Activated T-helper 17 cell treated with anti-CD3 and anti-CD28 coated beads, Interleukin-2, amount 50 U/mL, for 72 hours (primary cell): Measurements from ENCODE around the gene GABARAPL2. TPM values are rescaled to one million over a fixed set of nuclear protein-coding genes. Genes with fewer than 3 reads are reported as not detected.
A peak's percentile ranks its signal among the peaks of the same experiment; 100 is the strongest.
"Not testable (repeated sequence)": the region's sequence is repeated elsewhere in the genome, so short reads cannot be mapped to it uniquely, and the experiment has no call there.

Source experiments
- ATAC-seq: fragments of 150-1000 bp; cut with Tn5 transposase; replicated peaks from 2 replicates; pipeline ENCODE4 v1.10.0; 2021; ENCODE audit warnings: mild to moderate bottlenecking, moderate library complexity
- H3K27ac Mint-ChIP-seq: one replicate; pipeline ENCODE4 v1.8.0; 2022; ENCODE audit warnings: mixed read lengths
- H3K27me3 Mint-ChIP-seq: one replicate; pipeline ENCODE4 v1.8.0; 2022; ENCODE audit warnings: mixed read lengths
- H3K36me3 Mint-ChIP-seq: one replicate; pipeline ENCODE4 v1.8.0; 2022; ENCODE audit warnings: low read depth, mild to moderate bottlenecking, mixed read lengths
- H3K4me1 Mint-ChIP-seq: one replicate; pipeline ENCODE4 v1.8.0; 2022; ENCODE audit warnings: mixed read lengths
- H3K4me3 Mint-ChIP-seq: one replicate; pipeline ENCODE4 v1.8.0; 2022; ENCODE audit warnings: mild to moderate bottlenecking, mixed read lengths
- H3K9me3 Mint-ChIP-seq: one replicate; pipeline ENCODE4 v1.8.0; 2022; ENCODE audit warnings: mixed read lengths
- total RNA-seq, 2 donors: library from RNA; stranded (reverse); gene quantifications; one replicate each; pipeline ENCODE4 v1.2.3, GENCODE V29; 2022

GABARAPL2 gene
- total RNA-seq, 2 donors from 2014 or later = 67.3 to 69.4 TPM

DNA sequence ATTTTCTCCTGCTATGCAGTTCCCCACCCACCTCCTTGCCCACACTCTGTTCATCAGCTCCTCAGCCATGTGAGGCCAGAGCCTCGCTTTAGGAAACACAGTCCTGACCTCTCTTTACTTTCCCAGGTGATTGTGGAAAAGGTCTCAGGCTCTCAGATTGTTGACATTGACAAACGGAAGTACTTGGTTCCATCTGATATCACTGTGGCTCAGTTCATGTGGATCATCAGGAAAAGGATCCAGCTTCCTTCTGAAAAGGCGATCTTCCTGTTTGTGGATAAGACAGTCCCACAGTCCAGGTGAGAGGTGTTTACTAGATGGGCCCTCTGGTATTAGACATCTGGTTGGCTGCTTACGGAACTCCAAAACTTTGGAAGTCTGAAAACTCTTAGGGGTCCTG, 1.7 kb downstream of the GABARAPL2 start:
- Mint-ChIP-seq H3K4me1 (peaks cover 11% of the 10 kb centered on the region), H3K36me3 (peaks cover 54% of the 10 kb centered on the region), H3K27ac (peak overlapping the region; percentile 59), H3K27me3 (peaks cover 9% of the 10 kb centered on the region), H3K4me3 (peak overlapping the region; percentile 85), H3K9me3 (no peaks in the 10 kb centered on the region)
- no peak for ATAC-seq

DNA sequence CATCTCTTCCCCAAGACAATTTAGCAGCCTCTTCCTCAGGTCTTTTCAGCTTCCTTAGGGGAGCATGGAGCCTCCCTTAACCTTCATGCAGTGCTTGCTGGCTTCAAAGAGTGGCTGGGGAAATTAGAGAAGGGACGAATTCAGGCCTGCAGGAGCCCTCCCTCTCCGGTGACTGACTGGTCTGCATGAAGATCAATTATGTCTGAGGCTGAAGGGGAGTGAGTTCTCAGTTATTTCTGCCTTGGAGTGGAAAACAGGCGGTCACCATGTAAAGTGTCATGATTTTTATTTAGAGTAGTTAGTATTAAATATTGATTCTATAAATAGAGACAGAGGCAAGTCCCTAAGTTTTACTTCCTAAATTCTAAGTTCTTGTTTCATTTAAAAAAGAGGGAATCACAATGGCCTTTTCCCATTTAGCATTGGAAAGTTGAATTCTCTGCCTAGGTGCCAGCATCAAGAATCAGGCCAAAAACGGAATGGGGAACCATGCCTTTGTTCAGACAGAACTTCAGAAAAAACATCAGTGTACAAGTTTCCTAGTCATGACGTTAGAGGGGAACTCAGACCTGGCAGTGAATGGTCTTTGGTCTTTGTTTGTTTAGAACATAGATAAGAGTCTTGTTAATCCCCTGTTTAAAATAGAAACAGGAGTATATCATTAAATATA, 4.4 kb downstream of the GABARAPL2 start:
- H3K27me3 Mint-ChIP-seq = no peaks in the 10 kb centered on the region
- peaks cover 21% of the 10 kb centered on the region for H3K4me1 Mint-ChIP-seq
- H3K36me3 Mint-ChIP-seq = peaks cover 76% of the 10 kb centered on the region
- H3K27ac Mint-ChIP-seq = peak overlapping the region; percentile 36
- no peak overlapping the region for H3K4me3 Mint-ChIP-seq
- H3K9me3 Mint-ChIP-seq = no peaks in the 10 kb centered on the region
- no peak for ATAC-seq

DNA sequence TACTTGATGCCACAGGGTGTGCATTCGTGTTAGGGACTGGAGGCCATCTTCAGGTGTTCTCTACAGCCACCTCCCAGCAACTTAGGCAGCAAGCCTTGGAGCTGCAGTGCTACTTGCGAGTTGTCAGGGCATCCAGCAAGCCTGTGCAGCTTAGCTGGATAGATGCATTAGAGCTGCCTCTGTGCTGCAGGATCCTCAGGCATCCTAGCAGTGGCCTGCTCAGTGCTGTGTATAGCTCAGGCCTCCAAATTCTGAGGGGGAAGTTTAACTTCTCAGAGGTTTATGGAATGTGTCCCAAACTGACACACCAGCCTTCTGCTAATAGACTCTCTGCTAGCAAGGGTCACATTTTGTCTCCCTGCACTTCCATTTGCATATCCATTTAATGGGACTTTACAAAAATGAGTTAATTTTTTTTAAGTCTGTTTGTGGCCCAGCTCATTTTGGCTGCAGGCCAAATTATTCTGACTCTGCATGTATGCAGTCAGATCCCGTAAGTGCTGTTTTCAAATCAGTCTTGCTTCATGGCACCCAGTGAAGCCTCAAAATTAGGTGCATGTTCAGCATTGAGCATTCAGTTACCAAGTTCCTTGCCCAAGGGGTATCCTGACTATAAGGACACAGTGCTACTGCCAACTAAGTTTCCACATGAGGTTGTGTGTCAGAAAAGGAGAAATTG, 6.8 kb downstream of the GABARAPL2 start:
- Mint-ChIP-seq H3K9me3 (no peaks in the 10 kb centered on the region), H3K4me3 (no peak overlapping the region), H3K27ac (no peak overlapping the region), H3K4me1 (peaks cover 15% of the 10 kb centered on the region), H3K27me3 (no peaks in the 10 kb centered on the region), H3K36me3 (peaks cover 94% of the 10 kb centered on the region)
- ATAC-seq = no peak

DNA sequence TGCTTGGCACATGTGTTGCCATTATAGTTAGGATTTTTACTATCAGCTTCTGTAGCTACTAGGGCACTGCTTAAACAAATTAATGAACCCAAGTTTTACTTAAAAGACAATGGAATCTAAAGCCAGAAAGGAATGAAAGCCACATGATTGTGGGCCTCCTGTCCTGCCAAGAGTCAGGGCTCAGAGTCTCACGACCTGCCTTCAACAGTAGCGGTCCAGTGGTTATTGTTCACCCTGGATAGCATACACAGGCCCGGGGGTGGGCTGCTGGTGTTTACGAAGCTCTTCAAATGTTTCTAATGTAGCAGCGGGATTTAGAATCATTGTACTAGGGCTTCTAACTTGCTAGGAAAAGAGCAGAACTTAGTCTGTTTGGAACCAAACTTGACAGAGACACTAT, 7.8 kb downstream of the GABARAPL2 start:
- ATAC-seq = no peak

DNA sequence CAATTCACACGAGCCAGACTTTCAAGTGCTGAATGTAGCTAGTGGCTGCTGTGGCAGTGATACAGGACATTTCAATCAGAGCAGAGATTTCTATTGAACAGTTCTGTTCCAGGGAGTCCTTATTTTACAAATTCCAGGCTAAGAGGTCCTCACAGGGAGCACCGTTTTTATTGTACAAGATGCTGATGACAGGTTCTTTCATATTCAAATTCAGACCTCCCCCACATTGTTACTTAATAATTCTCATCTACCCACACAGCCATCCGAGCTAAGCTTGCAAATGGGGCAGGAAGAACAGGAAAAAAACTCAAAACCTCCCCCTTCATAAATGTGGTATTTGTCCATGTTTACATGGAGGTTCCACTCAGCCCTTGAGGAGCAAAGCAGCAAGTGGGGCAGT, 9.8 kb downstream of the GABARAPL2 start:
- peak overlapping the region; percentile 32 for H3K27ac Mint-ChIP-seq
- ATAC-seq = no peak
- no peaks in the 10 kb centered on the region for H3K27me3 Mint-ChIP-seq
- H3K4me1 Mint-ChIP-seq = peaks cover 15% of the 10 kb centered on the region
- peaks cover 96% of the 10 kb centered on the region for H3K36me3 Mint-ChIP-seq
- H3K9me3 Mint-ChIP-seq = no peaks in the 10 kb centered on the region
- no peak overlapping the region for H3K4me3 Mint-ChIP-seq

More for the DNA sequence above, 7.8 kb downstream of the GABARAPL2 start:
- Mint-ChIP-seq H3K9me3 (no peaks in the 10 kb centered on the region), H3K36me3 (peaks cover 94% of the 10 kb centered on the region), H3K27ac (peak overlapping the region; percentile 51), H3K4me1 (peaks cover 15% of the 10 kb centered on the region), H3K27me3 (no peaks in the 10 kb centered on the region), H3K4me3 (no peak overlapping the region)

DNA sequence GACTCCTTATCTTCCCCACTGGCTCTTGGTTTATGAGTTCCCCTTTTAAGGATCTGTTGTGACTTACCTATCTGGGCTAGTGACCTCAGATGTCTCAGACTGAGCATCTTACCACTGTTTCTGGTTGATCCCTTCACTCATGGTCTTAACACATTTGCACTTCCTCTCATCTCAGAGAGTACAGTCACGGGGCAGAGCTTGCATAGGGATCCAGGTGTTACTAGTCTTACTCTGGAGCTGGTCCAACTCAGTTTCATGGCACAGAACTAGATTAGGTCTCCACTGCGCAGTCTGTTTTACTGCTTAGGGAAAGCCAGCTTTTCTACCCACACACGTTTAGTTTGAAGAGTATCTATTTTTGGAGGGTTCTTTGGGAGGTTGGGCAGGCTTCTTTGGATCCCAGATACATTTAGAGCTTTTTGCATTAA, 10.2 kb downstream of the GABARAPL2 start:
- ATAC-seq = peak; percentile 42
- no peaks in the 10 kb centered on the region for H3K9me3 Mint-ChIP-seq
- no peaks in the 10 kb centered on the region for H3K27me3 Mint-ChIP-seq
- H3K4me3 Mint-ChIP-seq = no peak overlapping the region
- H3K36me3 Mint-ChIP-seq = peaks cover 95% of the 10 kb centered on the region
- H3K27ac Mint-ChIP-seq = peak overlapping the region; percentile 32
- H3K4me1 Mint-ChIP-seq = peaks cover 15% of the 10 kb centered on the region

DNA sequence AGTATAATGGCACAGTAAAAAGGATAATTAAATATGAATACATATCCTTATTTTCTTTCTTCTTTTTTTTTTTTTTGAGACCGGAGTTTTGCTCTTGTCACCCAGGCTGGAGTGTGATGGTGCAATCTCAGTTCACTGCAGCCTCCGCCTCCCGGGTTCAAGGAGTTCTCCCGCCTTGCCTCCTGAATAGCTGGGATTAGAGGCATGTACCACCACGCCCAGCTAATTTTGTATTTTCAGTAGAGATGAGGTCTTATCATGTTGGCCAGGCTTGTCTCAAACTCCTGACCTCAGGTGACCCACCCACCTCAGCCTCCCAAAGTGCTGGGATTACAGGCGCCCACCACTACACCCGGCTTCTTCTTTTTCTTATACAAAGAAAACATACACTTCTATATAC, 12.0 kb downstream of the GABARAPL2 start:
- no peak for ATAC-seq
- Mint-ChIP-seq H3K4me1 (peaks cover 14% of the 10 kb centered on the region), H3K27me3 (no peaks in the 10 kb centered on the region), H3K9me3 (no peaks in the 10 kb centered on the region), H3K36me3 (peaks cover 77% of the 10 kb centered on the region), H3K27ac (peak overlapping the region; percentile 9), H3K4me3 (no peak overlapping the region)

DNA sequence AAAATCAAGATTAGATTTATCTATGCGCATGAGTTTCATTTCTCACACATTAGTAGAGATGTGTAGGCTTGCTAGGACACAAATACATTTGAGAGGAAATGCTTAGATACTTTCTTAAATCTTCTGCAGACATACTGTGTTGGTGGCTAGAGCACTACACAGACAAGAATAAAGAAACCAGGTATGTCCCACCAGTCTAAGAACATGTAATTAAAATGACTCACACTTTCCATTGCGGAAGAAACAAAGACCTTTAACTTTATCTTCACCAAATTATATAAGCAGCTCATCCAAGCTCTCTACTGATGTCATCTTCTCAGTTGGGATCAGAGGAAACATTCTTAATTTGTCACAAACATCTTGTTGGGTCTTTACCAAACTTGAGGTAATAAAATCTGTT, 12.5 kb downstream of the GABARAPL2 start:
- Mint-ChIP-seq H3K4me1 (peaks cover 9% of the 10 kb centered on the region), H3K27me3 (no peaks in the 10 kb centered on the region), H3K27ac (peak overlapping the region; percentile 9), H3K36me3 (peaks cover 72% of the 10 kb centered on the region), H3K9me3 (no peaks in the 10 kb centered on the region), H3K4me3 (no peak overlapping the region)
- no peak for ATAC-seq

DNA sequence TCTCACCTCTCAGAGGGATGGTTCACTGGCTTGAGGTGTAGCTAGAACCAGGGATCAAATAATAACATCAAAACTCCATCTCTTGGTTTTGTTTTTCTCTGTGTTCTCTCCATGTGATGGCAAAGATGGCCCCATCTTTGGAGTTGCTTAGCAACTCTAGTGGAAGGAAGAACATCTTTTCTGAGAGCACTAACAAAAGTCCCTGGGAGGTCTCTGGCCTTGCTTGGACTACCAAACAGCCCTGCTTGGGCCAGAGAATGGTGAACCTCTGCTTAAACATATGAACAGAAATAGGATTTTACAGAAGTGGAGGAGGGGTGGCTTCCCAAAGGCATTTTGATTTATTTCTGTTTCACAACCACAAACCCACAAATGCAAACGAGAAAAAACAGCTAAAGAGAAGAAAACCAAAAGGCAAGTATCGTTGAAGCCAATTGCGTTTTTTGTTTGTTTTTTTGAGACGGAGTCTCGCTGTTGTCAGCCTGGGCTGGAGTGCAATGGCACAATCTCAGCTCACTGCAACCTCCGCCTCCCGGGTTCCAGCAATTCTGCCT, 13.2 kb downstream of the GABARAPL2 start:
- Mint-ChIP-seq H3K36me3 (peaks cover 66% of the 10 kb centered on the region), H3K27me3 (no peaks in the 10 kb centered on the region), H3K4me1 (peaks cover 8% of the 10 kb centered on the region), H3K27ac (peak overlapping the region; percentile 9), H3K4me3 (no peak overlapping the region), H3K9me3 (no peaks in the 10 kb centered on the region)
- no peak for ATAC-seq

DNA sequence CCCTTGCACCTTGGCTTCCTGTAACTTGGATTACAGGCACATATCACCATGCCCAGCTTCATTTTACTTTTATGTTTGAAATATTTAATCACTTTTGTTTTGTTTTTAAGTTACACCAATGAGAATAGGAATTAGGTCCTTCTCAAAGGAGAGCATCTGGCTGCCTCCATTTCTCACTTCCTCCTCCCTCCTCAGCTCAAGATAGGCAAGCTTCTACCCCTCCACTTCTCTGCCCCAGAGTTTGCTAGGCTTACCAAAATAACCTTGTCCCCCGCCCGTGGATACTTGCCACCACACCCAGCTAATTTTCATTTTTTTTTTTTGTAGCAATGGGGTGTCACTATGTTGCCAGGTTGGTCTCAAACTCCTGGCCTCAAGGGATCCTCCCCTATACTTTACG, 17.9 kb downstream of the GABARAPL2 start:
- Mint-ChIP-seq H3K27ac (peak overlapping the region; percentile 26), H3K9me3 (no peaks in the 10 kb centered on the region)

DNA sequence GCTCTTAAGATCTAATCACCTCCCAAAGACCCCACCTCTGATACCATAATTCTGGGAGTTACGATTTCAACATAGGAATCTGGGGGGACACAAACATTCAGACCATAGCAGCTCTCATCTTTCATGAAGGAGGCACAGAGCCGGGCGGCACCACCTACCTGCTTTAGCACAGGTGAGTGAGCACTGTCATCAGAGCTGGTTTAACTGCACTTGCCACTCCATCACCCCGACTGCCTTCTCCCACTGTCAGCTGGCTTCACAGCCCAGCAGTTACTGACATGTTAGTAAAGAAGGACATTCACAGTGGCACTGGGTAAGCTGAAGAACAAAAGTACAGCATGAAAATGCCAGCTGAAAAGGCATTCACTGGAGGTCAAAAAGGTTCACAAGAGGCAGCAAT, 22.5 kb downstream of the GABARAPL2 start:
- Mint-ChIP-seq H3K9me3 (no peaks in the 10 kb centered on the region), H3K4me3 (no peak overlapping the region), H3K27ac (peak overlapping the region; percentile 62), H3K4me1 (peaks cover 15% of the 10 kb centered on the region), H3K36me3 (peaks cover 7% of the 10 kb centered on the region), H3K27me3 (no peaks in the 10 kb centered on the region)
- ATAC-seq = no peak

More for the DNA sequence above, 17.9 kb downstream of the GABARAPL2 start:
- no peak for ATAC-seq
- Mint-ChIP-seq H3K4me3 (no peak overlapping the region), H3K4me1 (peaks cover 14% of the 10 kb centered on the region), H3K36me3 (peaks cover 28% of the 10 kb centered on the region), H3K27me3 (no peaks in the 10 kb centered on the region)

DNA sequence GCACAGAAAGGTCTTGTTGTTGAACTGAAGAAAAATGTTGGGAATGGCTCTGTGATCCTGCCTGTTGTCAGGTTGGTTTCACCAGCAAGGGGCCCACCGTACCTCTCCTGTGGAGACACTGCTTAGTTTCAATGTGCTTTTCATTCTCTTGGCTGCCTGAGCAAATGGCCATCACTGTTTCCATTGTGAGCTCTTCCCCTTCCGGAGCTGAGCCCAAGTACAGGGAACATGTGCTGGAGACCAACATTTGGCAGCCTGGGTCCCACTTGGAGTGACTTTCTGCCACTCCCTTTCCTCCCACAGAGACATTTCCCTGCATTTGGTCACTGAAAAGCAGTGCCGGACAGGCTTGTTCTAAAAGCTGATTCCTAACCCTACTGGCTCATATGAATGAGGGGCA, 23.1 kb downstream of the GABARAPL2 start:
- H3K4me3 Mint-ChIP-seq = no peak overlapping the region
- ATAC-seq = no peak

DNA sequence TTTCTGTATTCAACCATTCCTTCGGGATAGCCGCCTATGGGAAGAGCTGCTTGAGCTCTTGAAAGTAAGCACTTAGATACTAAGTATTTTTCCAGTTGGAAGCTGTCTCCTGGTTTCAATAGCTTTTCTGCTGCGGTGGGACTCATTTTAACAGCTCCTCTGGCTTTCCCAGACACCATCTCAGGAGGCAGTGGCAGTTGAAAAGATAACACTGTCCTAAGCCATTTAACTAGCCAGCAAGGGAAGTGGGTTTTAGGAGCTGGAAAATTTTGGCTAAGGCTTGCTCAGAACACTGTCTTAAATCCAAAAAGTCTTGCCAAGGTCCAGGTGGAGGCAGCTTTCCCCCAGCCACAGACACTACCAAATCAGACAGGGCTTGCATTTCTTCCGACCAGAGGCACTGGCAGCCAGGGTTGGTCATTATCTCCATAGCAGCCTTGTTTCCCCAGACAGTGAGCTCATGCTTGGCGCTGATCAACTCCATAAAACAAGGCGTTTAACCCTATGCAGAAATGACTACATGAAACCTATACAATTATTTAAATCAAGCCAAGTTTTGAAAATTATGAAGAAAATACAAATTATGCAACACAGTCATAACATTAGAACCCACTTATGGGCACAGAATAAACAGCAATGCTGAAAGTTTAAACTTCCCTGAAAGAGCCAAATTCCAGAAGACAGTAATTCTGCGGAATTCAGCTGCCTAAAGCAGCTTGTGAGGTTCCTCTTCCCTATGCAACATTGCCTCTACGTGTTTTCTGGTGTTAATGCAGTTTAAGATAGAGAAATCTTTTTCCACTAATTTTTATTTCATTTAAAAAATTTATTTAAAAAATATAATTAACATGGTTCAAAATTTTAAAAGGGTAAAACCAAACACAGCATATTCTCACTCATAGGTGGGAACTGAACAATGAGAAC, 25.0 kb downstream of the GABARAPL2 start:
- Mint-ChIP-seq H3K27ac (no peak overlapping the region), H3K4me1 (peaks cover 4% of the 10 kb centered on the region), H3K36me3 (peaks cover 21% of the 10 kb centered on the region), H3K9me3 (no peaks in the 10 kb centered on the region), H3K4me3 (no peak overlapping the region), H3K27me3 (no peaks in the 10 kb centered on the region)
- no peak for ATAC-seq

More for the DNA sequence above, 23.1 kb downstream of the GABARAPL2 start:
- peaks cover 16% of the 10 kb centered on the region for H3K4me1 Mint-ChIP-seq
- H3K27me3 Mint-ChIP-seq = no peaks in the 10 kb centered on the region
- H3K36me3 Mint-ChIP-seq = peaks cover 8% of the 10 kb centered on the region
- no peak overlapping the region for H3K27ac Mint-ChIP-seq
- H3K9me3 Mint-ChIP-seq = no peaks in the 10 kb centered on the region

DNA sequence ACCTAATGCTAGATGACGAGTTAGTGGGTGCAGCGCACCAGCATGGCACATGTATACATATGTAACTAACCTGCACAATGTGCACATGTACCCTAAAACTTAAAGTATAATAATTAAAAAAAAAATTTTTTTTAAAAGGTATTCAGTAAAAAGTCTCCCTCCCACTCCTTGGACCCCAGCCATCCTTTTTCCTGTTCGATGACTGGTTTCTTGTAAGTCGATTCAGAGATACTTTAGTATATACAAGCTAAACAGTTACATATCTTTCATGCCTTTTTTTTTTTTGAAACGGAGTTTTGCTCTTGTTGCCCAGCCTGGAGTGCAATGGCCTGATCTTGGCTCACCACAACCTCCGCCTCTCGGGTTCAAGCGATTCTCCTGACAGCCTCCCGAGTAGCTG, 25.7 kb downstream of the GABARAPL2 start:
- H3K4me1 Mint-ChIP-seq, ATAC-seq, H3K4me3 Mint-ChIP-seq, H3K27me3 Mint-ChIP-seq, H3K9me3 Mint-ChIP-seq, H3K27ac Mint-ChIP-seq: not testable (repeated sequence)
- H3K36me3 Mint-ChIP-seq = peaks cover 24% of the 10 kb centered on the region
